Uterus (tissue), 4 donors: ENCODE measurements around the gene VSX1. TPM values are rescaled to one million over a fixed set of nuclear protein-coding genes. Genes with fewer than 3 reads are reported as not detected.

Source experiments
- DNase-seq, 2 donors: peaks; one replicate each; pipeline ENCODE4 v3.0.0-alpha.2; 2019 to 2020
- H3K27ac ChIP-seq, 2 donors: fragments of 200-600 bp; sonication (generic); 1 replicate in 1 of 2; 2 replicates in 1 of 2; pipeline ENCODE4 v1.5.1; 2016 to 2018
- H3K27me3 ChIP-seq, 2 donors: fragments of 200-600 bp; sonication (generic); one replicate each; pipeline ENCODE4 v1.5.1; 2018 to 2019; ENCODE audit warnings: control low read depth in 1 of 2
- H3K36me3 ChIP-seq, 2 donors: fragments of 200-600 bp; sonication (generic); one replicate each; pipeline ENCODE4 v1.5.1; 2019; ENCODE audit warnings: control low read depth in 1 of 2
- H3K4me1 ChIP-seq, 2 donors: fragments of 200-600 bp; sonication (generic); one replicate each; pipeline ENCODE4 v1.5.1; 2018 to 2019; ENCODE audit warnings: control low read depth in 1 of 2
- H3K4me3 ChIP-seq, 2 donors: fragments of 200-600 bp; sonication (generic); 1 replicate in 1 of 2; 2 replicates in 1 of 2; pipeline ENCODE4 v1.5.1; 2018 to 2019; ENCODE audit warnings: mild to moderate bottlenecking in 1 of 2
- H3K9me3 ChIP-seq, 2 donors: fragments of 200-600 bp; sonication (generic); one replicate each; pipeline ENCODE4 v1.5.1; 2019; ENCODE audit warnings: control low read depth in 1 of 2
- POLR2A ChIP-seq, 2 donors: fragments of 450-650 bp; IDR thresholded peaks; one replicate each; pipeline ENCODE4 v1.6.1; 2016; ENCODE audit warnings: antibody characterized with exemption in 2 of 2, mild to moderate bottlenecking in 1 of 2, moderate library complexity in 1 of 2
- intact Hi-C: fragments of 100-400 bp; cut with DNase I; formaldehyde crosslinking; loops from one replicate; pipeline ENCODE4 v1.15.1; 2023; ENCODE audit warnings: low total_unique reads
- total RNA-seq, 4 donors: library from RNA; depleted of rRNA in 3 of 4; stranded (reverse); fragments of >200 nt in 3 of 4; gene quantifications; one replicate each; pipeline versions ENCODE4 v1.1.0 to v1.2.4, GENCODE V29; 2014 to 2023
- TF ChIP-seq, protein P1 (sequence below), 4 experiments: fragments of 200-600 bp in 2 of 4; fragments of 450-650 bp in 2 of 4; sonication (generic) in 2 of 4; IDR thresholded peaks; one replicate each; pipeline ENCODE4 v1.5.1; 2016 to 2019; ENCODE audit warnings: antibody characterized with exemption in 4 of 4, mild to moderate bottlenecking in 2 of 4, moderate library complexity in 1 of 4
- donor health status: DM: yes; HTN: yes; CAD: no.

The VSX1 gene
- total RNA-seq, 4 donors from 2014 or later: 0.18 TPM; not detected in 3

DNA sequence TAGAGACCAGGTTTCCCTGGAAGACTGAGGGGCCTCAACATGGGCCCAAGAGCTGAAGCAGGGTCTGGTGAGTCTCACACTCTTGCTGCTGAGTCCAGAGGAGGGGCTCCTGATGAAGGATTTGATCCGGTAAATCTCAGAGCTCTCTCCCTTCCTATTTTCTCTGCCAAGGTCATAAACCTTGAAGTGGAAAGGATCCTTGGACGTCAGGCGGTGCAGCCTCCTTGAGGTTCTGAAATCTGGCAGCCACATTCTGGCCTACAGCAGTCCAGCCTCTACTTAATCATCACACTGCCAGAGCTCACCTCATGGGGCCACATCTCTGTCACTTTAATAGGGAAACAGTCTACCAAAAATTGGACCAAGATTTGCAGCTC is 48.0 kb downstream of the VSX1 start:
- Histone ChIP-seq H3K36me3 (no peaks in the 10 kb centered on the region), H3K4me3 (no peak overlapping the region), H3K27ac (peak overlapping the region; percentile 71 to 77), H3K4me1 (peaks cover 0 to 5% of the 10 kb centered on the region in 2 donors), H3K9me3 (no peaks in the 10 kb centered on the region), H3K27me3 (no peaks in the 10 kb centered on the region)
- DNase-seq: peak in 1 of 2 donors; percentile 38
- TF ChIP-seq, protein P1, sequence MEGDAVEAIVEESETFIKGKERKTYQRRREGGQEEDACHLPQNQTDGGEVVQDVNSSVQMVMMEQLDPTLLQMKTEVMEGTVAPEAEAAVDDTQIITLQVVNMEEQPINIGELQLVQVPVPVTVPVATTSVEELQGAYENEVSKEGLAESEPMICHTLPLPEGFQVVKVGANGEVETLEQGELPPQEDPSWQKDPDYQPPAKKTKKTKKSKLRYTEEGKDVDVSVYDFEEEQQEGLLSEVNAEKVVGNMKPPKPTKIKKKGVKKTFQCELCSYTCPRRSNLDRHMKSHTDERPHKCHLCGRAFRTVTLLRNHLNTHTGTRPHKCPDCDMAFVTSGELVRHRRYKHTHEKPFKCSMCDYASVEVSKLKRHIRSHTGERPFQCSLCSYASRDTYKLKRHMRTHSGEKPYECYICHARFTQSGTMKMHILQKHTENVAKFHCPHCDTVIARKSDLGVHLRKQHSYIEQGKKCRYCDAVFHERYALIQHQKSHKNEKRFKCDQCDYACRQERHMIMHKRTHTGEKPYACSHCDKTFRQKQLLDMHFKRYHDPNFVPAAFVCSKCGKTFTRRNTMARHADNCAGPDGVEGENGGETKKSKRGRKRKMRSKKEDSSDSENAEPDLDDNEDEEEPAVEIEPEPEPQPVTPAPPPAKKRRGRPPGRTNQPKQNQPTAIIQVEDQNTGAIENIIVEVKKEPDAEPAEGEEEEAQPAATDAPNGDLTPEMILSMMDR (IDR thresholded peaks at IDR 0.05): no peak
- no peak for TF ChIP-seq POLR2A (IDR thresholded peaks at IDR 0.05)
- intact Hi-C loops: no loop called here

DNA sequence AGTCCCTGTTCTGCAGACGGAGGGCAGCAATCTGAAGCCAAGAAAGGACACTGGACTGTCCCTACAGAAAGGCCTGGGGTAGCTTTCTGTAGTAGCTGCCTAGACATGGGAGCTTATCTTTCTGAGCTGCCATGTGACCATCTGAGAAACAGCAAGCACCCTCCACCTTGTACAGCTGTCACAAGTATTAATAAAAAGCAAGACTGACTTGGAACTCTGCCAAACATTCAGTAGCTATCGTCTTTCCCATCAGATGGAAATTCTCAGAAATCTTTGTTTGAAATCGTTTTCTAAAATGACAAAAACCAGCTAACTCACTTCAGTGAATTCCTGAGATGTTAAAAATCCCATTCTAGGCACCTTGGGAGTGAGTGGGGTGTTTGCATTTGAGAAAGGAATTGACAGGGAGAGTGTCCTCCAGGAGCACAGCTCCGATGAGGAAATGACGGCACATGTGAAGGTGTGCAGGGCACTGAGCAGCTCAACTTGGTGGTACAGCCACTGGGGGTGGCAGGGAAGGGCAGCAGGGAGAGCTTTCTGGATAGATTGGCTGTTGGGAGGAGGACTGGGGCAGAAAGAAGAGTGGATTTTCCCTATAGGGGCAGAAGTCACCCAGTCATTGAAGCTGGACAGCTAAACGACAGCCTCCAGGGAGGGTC is 48.5 kb downstream of the VSX1 start:
- Histone ChIP-seq H3K4me3 (no peak overlapping the region), H3K4me1 (peaks cover 0 to 5% of the 10 kb centered on the region in 2 donors), H3K9me3 (no peaks in the 10 kb centered on the region), H3K36me3 (no peaks in the 10 kb centered on the region), H3K27me3 (no peaks in the 10 kb centered on the region), H3K27ac (peak overlapping the region; percentile 71 to 77)
- TF ChIP-seq, protein P1 (IDR thresholded peaks at IDR 0.05): no peak
- TF ChIP-seq POLR2A (IDR thresholded peaks at IDR 0.05): no peak
- intact Hi-C loops: no loop called here
- no peak for DNase-seq

DNA sequence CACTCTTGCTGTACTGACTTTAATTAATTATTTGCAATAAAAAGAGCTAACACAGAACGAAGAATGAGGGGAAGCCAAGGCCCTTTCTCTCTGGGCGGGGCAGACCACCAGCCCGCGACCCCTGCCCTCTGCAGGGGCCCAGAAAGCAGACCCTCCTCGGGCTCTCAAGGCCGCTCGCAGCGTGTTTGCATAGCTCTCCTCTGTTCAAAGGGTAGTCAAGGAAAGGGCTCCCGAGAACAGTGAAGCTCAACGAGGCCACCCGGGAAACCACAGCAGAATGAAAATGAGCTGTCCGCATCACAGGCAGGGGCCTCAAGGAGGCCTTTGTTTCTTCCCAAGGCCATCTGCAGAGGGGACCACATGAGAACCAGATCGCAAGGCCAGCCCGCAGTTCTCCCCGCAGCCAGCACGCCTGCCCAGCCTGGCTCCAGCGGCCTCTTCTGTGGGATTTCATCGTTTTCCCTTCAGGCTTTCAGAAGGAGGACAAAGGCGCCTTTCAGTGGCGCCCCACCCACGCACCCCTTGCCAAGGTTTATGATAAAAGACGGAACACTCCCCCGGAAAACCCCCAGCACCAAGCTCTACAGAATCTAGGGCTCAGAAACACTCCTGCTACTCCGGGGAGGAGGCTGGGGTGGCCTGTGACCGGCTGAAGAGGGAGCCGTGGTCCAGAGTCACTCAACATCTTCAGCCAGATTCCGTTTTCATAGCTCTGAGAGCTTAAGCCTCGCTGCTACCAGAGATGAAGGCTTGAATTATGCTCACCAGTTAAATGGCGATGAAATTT is 49.3 kb downstream of the VSX1 start:
- peak overlapping the region; percentile 71 to 77 for H3K27ac ChIP-seq
- peaks cover 0 to 5% of the 10 kb centered on the region in 2 donors for H3K4me1 ChIP-seq
- no peaks in the 10 kb centered on the region for H3K9me3 ChIP-seq
- intact Hi-C loops: no loop called here
- H3K36me3 ChIP-seq: no peaks in the 10 kb centered on the region
- no peaks in the 10 kb centered on the region for H3K27me3 ChIP-seq
- TF ChIP-seq POLR2A (IDR thresholded peaks at IDR 0.05): no peak
- TF ChIP-seq, protein P1 (IDR thresholded peaks at IDR 0.05): no peak
- no peak overlapping the region for H3K4me3 ChIP-seq
- DNase-seq: peak; percentile 44 to 45

DNA sequence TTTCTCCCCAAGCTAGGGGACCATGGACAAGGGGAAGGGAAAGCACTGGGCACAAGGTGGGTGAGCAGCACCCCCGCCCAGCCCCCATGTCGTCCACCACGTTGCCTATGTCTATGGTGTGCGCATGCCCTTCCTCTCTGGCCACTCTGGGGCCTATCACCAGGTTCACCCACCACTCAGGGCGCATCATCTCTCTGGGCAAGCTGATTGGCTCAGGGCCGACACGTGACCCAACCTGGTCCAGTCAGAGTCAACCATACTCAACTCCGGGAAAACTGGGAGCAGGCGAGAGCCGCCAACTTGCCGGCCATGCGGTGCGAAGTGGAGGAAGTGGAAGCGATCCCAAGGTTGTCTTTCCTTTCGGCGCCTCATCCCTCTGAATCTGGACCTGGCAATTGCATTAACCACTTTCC is 49.9 kb downstream of the VSX1 start:
- no peak for TF ChIP-seq POLR2A (IDR thresholded peaks at IDR 0.05)
- TF ChIP-seq, protein P1 (IDR thresholded peaks at IDR 0.05): no peak
- Histone ChIP-seq H3K36me3 (no peaks in the 10 kb centered on the region), H3K9me3 (no peaks in the 10 kb centered on the region), H3K27me3 (no peaks in the 10 kb centered on the region), H3K4me3 (no peak overlapping the region), H3K4me1 (peaks cover 0 to 5% of the 10 kb centered on the region in 2 donors), H3K27ac (peak overlapping the region; percentile 71 to 77)
- intact Hi-C loops: no loop called here
- no peak for DNase-seq

DNA sequence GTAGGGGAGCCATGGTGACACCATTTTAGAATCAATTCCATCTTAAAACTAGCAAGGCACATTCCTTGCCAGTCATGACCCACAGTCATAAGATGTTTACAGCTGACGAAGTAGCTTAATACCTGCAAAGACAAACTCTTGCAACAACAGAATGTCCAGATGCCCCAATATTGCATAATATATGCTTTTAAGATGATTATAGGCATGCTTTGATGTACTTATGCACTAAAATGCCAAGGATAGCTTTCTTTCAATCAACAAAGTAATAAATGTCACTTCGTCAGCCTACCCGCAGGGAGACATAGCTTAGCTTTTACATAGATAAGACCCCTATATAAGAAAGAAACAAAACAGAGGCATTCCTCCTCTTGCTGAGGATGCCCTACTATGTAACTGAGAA is 50.7 kb downstream of the VSX1 start:
- Histone ChIP-seq H3K9me3 (no peaks in the 10 kb centered on the region), H3K27ac (no peak overlapping the region), H3K27me3 (no peaks in the 10 kb centered on the region), H3K4me1 (peaks cover 0 to 5% of the 10 kb centered on the region in 2 donors), H3K36me3 (no peaks in the 10 kb centered on the region), H3K4me3 (no peak overlapping the region)
- TF ChIP-seq, protein P1 (IDR thresholded peaks at IDR 0.05): no peak
- no peak for TF ChIP-seq POLR2A (IDR thresholded peaks at IDR 0.05)
- DNase-seq: no peak
- intact Hi-C loops: no loop called here
